ENCODE data around the gene AEBP1.
"Not testable (repeated sequence)": the region's sequence is repeated elsewhere in the genome, so short reads cannot be mapped to it uniquely, and the experiment has no call there.

AEBP1 gene

DNA sequence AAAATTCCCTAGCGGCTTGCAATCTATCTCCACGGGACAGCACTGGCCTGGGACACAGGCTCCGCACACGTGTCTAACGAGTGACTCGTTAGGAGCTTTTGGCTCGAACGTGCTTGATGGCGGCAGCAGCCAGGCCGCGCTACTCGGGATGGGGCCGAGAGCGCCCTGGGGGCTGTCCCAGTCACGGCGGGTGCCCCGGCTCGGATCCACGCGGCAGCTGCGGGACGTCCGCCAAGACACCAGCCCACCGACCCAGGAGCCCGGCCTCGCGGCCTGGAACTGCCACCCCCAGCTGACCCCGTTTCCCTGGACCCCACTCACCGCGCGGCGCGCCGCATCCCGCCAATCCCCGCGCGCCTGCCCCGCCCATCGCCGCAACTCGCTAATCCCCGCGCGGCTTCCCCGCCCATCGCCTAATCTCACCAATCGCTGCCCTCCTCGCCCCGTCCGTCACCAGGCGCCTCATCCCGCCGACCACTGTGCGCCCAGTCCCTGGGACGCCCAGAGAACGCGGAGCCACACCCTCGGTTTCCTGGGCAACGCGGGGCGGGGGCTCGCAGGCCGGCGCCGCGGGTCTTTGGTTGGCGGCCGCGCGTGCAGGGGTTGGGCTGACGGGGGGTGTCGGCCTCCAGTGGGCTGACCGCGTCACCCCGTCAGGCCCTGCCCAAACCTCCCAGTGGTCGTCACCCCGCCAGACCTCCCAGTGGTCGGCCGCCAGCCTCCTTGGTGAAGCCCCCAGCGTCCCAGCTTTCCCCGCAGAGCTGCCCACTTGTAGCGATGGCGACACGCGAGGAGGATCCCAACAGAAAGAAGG lies 19.3 kb downstream of the AEBP1 start, which contains the start of gene POLD2:
POLD2 (minus strand) TSS at position 359 of the 814 bp plus-strand sequence. CDS start 1,495 bp downstream, outside the sequence.
- H3K9me3 ChIP-seq (ENCODE audit: insufficient read depth, low read length): no peaks in the 10 kb centered on the region
- H3K4me2 ChIP-seq (ENCODE audit: low read length): peak within 1 kb of the TSS; percentile 95
- H3K9ac ChIP-seq (ENCODE audit: low read length): peak within 1 kb of the TSS; percentile 77
- H3K36me3 ChIP-seq (replicated peaks; ENCODE audit: low read depth, low read length): peaks cover 31% of the 10 kb centered on the region
- TF ChIP-seq EZH2phosphoT487 (IDR thresholded peaks at IDR 0.05; ENCODE audit: low read depth): no peak
- TF ChIP-seq, protein P1, sequence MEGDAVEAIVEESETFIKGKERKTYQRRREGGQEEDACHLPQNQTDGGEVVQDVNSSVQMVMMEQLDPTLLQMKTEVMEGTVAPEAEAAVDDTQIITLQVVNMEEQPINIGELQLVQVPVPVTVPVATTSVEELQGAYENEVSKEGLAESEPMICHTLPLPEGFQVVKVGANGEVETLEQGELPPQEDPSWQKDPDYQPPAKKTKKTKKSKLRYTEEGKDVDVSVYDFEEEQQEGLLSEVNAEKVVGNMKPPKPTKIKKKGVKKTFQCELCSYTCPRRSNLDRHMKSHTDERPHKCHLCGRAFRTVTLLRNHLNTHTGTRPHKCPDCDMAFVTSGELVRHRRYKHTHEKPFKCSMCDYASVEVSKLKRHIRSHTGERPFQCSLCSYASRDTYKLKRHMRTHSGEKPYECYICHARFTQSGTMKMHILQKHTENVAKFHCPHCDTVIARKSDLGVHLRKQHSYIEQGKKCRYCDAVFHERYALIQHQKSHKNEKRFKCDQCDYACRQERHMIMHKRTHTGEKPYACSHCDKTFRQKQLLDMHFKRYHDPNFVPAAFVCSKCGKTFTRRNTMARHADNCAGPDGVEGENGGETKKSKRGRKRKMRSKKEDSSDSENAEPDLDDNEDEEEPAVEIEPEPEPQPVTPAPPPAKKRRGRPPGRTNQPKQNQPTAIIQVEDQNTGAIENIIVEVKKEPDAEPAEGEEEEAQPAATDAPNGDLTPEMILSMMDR (IDR thresholded peaks at IDR 0.05; ENCODE audit: low read depth, low read length): no peak
- H3K27me3 ChIP-seq (ENCODE audit: low read depth, low read length): no peaks in the 10 kb centered on the region
- H3K4me3 ChIP-seq (ENCODE audit: low read length): peak within 1 kb of the TSS; percentile 92
- peaks cover 45% of the 10 kb centered on the region for H3K79me2 ChIP-seq (ENCODE audit: low read length)
- H2AFZ ChIP-seq (ENCODE audit: low read depth, low read length): peak within 1 kb of the TSS; percentile 30; the same call in 1 of the 2 replicates
- peak within 1 kb of the TSS; percentile 30 for H3K27ac ChIP-seq (ENCODE audit: low read length)
- 0 out of 2 replicates have a peak, but pooled peaks cover 6% of the 10 kb centered on the region for H4K20me1 ChIP-seq (ENCODE audit: insufficient read depth, low read length)
- H3K4me1 ChIP-seq (ENCODE audit: low read length): peaks cover 8% of the 10 kb centered on the region

DNA sequence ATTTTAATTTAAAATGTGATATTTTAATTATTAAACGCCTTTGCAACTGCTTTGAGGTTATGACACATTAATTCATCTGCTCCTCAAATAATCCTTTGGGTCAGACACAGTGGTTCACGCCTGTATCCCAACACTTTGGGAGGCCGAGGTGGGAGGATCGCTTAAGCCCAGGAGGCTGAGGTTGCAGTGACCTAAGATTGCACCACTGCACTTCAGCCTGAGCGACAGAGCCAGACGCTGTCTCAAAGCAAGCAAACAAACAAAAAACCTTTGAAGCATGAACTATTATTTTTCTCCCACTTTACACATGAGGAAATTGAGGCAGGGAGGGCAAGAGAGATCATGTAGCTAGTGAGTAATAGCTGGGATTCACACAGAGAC lies 20.7 kb downstream of the AEBP1 start:
- H3K4me2 ChIP-seq (ENCODE audit: low read length): no peak overlapping the region
- H3K4me1 ChIP-seq (ENCODE audit: low read length): peaks cover 8% of the 10 kb centered on the region
- H3K27ac ChIP-seq (ENCODE audit: low read length): no peak overlapping the region
- no peak overlapping the region for H2AFZ ChIP-seq (ENCODE audit: low read depth, low read length)
- TF ChIP-seq, protein P1 (IDR thresholded peaks at IDR 0.05; ENCODE audit: low read depth, low read length): no peak
- TF ChIP-seq EZH2phosphoT487 (IDR thresholded peaks at IDR 0.05; ENCODE audit: low read depth): no peak
- peaks cover 35% of the 10 kb centered on the region for H3K79me2 ChIP-seq (ENCODE audit: low read length)
- no peaks in the 10 kb centered on the region for H3K9me3 ChIP-seq (ENCODE audit: insufficient read depth, low read length)
- H3K36me3 ChIP-seq (replicated peaks; ENCODE audit: low read depth, low read length): peaks cover 22% of the 10 kb centered on the region
- no peak overlapping the region for H3K9ac ChIP-seq (ENCODE audit: low read length)
- H3K4me3 ChIP-seq (ENCODE audit: low read length): no peak overlapping the region
- no peaks in the 10 kb centered on the region for H3K27me3 ChIP-seq (ENCODE audit: low read depth, low read length)
- no peaks in the 10 kb centered on the region for H4K20me1 ChIP-seq (ENCODE audit: insufficient read depth, low read length)

DNA sequence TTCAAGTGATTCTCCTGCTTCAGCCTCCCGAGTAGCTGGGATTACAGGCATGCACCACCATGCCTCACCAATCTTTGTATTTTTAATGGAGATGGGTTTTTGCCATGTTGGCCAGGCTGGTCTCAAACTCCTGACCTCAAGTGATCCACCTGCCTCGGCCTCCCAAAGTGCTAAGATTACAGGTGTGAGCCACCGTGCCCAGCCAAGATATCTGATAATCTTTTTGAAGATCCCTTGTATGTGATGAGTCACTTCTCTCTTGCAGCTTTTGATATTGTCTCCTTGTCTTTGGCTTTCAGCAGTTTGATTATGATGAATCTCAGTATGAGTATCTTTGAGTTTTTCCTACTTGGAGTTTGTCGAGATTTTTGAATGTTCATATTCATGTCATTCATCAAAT lies 22.4 kb downstream of the AEBP1 start:
- not testable (repeated sequence) for H3K36me3 ChIP-seq (replicated peaks; ENCODE audit: low read depth, low read length); H3K27me3 ChIP-seq (ENCODE audit: low read depth, low read length); H2AFZ ChIP-seq (ENCODE audit: low read depth, low read length); H3K4me3 ChIP-seq (ENCODE audit: low read length); H3K27ac ChIP-seq (ENCODE audit: low read length); H3K4me2 ChIP-seq (ENCODE audit: low read length); H4K20me1 ChIP-seq (ENCODE audit: insufficient read depth, low read length); H3K4me1 ChIP-seq (ENCODE audit: low read length); H3K9me3 ChIP-seq (ENCODE audit: insufficient read depth, low read length); H3K9ac ChIP-seq (ENCODE audit: low read length)
- peaks cover 17% of the 10 kb centered on the region for H3K79me2 ChIP-seq (ENCODE audit: low read length)

DNA sequence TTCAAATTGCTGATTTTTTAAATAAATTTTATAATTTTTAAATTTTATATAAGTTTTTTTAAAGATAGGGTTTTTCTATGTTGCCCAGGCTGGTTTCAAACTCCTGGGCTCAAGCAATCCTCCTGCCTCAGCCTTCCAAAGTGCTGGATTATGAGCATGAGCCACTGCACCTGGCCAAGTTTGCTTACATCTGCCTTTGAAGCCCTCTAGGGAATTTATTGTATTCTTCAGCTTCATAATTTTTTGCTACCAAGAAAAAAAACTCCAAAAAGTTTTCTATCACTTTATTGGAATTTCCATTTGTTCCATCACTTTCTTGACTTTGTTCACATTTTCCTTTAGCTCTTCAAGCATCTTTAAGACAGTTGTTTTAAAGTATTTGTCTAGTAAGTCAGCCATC lies 23.0 kb downstream of the AEBP1 start:
- H3K36me3 ChIP-seq (replicated peaks; ENCODE audit: low read depth, low read length): no peaks in the 10 kb centered on the region
- H3K4me2 ChIP-seq (ENCODE audit: low read length): no peak overlapping the region
- H3K79me2 ChIP-seq (ENCODE audit: low read length): peaks cover 11% of the 10 kb centered on the region
- no peak for TF ChIP-seq EZH2phosphoT487 (IDR thresholded peaks at IDR 0.05; ENCODE audit: low read depth)
- TF ChIP-seq, protein P1 (IDR thresholded peaks at IDR 0.05; ENCODE audit: low read depth, low read length): no peak
- H2AFZ ChIP-seq (ENCODE audit: low read depth, low read length): no peak overlapping the region
- no peak overlapping the region for H3K27ac ChIP-seq (ENCODE audit: low read length)
- H3K9ac ChIP-seq (ENCODE audit: low read length): no peak overlapping the region
- no peaks in the 10 kb centered on the region for H3K9me3 ChIP-seq (ENCODE audit: insufficient read depth, low read length)
- H3K4me3 ChIP-seq (ENCODE audit: low read length): no peak overlapping the region
- H3K4me1 ChIP-seq (ENCODE audit: low read length): peaks cover 4% of the 10 kb centered on the region
- H4K20me1 ChIP-seq (ENCODE audit: insufficient read depth, low read length): no peaks in the 10 kb centered on the region
- no peaks in the 10 kb centered on the region for H3K27me3 ChIP-seq (ENCODE audit: low read depth, low read length)

Measured in OCI-LY3 (cell line).